Right lobe of liver (tissue), 4 donors: ENCODE results near the gene CACNA2D2.

ENCODE experiments used
- CTCF ChIP-seq, 4 donors: fragments of 200-600 bp in 3 of 4; fragments of 450-650 bp in 1 of 4; IDR thresholded peaks; one replicate each; pipeline versions ENCODE4 v1.5.1 to v1.8.0; 2016 to 2022; ENCODE audit warnings: antibody characterized with exemption in 4 of 4, mild to moderate bottlenecking in 2 of 4
- POLR2A ChIP-seq: fragments of 450-650 bp; IDR thresholded peaks from one replicate; pipeline ENCODE4 v1.6.1; 2017; ENCODE audit warnings: antibody characterized with exemption, mild to moderate bottlenecking
- donor health status: DM: no; HTN: no; CAD: no.
- donor health status: DM: no; HTN: no; CAD: no.
- donor health status: DM: no; HTN: yes; CAD: no.

GRCh38 chr3:50314816-50315215, 188.6 kb downstream of the CACNA2D2 start:
- no peak for TF ChIP-seq CTCF (IDR thresholded peaks at IDR 0.05)
- no peak for TF ChIP-seq POLR2A
